SK-N-SH (cell line): ENCODE results near the gene DNAJB1. TPM values are rescaled to one million over a fixed set of nuclear protein-coding genes. Genes with fewer than 3 reads are reported as not detected.
A peak's percentile ranks its signal among the peaks of the same experiment; 100 is the strongest.

Experiments
- CTCF ChIA-PET: fragments of 300-600, 350-600 bp; formaldehyde crosslinking; extraction: SDS; loops from one replicate; lab custom pipeline; 2021; lab: Yijun Ruan, JAX
- POLR2A ChIA-PET: fragments of 350-600 bp; sonication (Branson Sonifier 250); formaldehyde crosslinking; extraction: SDS; loops from one replicate; lab custom pipeline; 2020; ENCODE audit warnings: antibody characterized with exemption, inconsistent platforms; lab: Yijun Ruan, JAX
- DNase-seq: peaks from one replicate; pipeline ENCODE4 v3.0.0; 2012
- H2AFZ ChIP-seq: fragments of 200-600 bp; sonication (generic); 2 replicates; pipeline ENCODE4 v1.8.1; 2016; ENCODE audit warnings: antibody characterized with exemption, mild to moderate bottlenecking, low read depth
- H3F3A ChIP-seq: fragments of 200-600 bp; sonication (generic); replicated peaks from 2 replicates; pipeline ENCODE3; 2016; ENCODE audit warnings: antibody characterized with exemption, mild to moderate bottlenecking; ENCODE audit not compliant: insufficient read depth
- H3K27ac ChIP-seq, 2 experiments: fragments of 200-500 bp in 1 of 2; fragments of 200-600 bp in 1 of 2; sonication (Bioruptor generic) in 1 of 2; sonication (generic), shearing (Covaris generic) in 1 of 2; 2 replicates each; pipeline versions ENCODE4 v1.5.1 to v1.6.1; 2014 to 2016; ENCODE audit warnings: low read depth in 2 of 2, inconsistent platforms in 1 of 2, low read length in 1 of 2, mild to moderate bottlenecking in 1 of 2, mixed read lengths in 1 of 2
- H3K27me3 ChIP-seq: fragments of 200-600 bp; sonication (generic), shearing (Covaris generic); 2 replicates; pipeline ENCODE4 v1.6.1; 2016; ENCODE audit warnings: mixed run types; ENCODE audit not compliant: insufficient read depth
- H3K36me3 ChIP-seq, 2 experiments: fragments of 200-500 bp in 1 of 2; fragments of 200-600 bp in 1 of 2; sonication (Bioruptor generic) in 1 of 2; sonication (generic) in 1 of 2; replicated peaks in 1 of 2; 2 replicates each; pipeline versions ENCODE3 to v1.5.1; 2014 to 2016; ENCODE audit warnings: low read length in 1 of 2, mild to moderate bottlenecking in 1 of 2; ENCODE audit not compliant: insufficient read depth in 2 of 2, control insufficient read depth in 1 of 2
- H3K4me1 ChIP-seq, 2 experiments: fragments of 200-500 bp in 1 of 2; fragments of 200-600 bp in 1 of 2; sonication (Bioruptor generic) in 1 of 2; sonication (generic), shearing (Covaris generic) in 1 of 2; 2 replicates each; pipeline versions ENCODE4 v1.5.1 to v1.6.1; 2014 to 2016; ENCODE audit warnings: low read depth in 1 of 2, low read length in 1 of 2, mixed run types in 1 of 2; ENCODE audit not compliant: insufficient read depth in 2 of 2, control insufficient read depth in 1 of 2
- H3K4me2 ChIP-seq: fragments of 200-600 bp; sonication (generic), shearing (Covaris generic); 2 replicates; pipeline ENCODE4 v1.6.1; 2017; ENCODE audit warnings: mixed run types
- H3K4me3 ChIP-seq, 2 experiments: fragments of 200-500 bp in 1 of 2; fragments of 200-600 bp in 1 of 2; sonication (Bioruptor generic) in 1 of 2; sonication (generic), shearing (Covaris generic) in 1 of 2; 2 replicates each; pipeline versions ENCODE4 v1.5.1 to v1.8.1; 2014 to 2016; ENCODE audit warnings: low read depth in 2 of 2, inconsistent platforms in 1 of 2, low read length in 1 of 2, mild to moderate bottlenecking in 1 of 2, mixed read lengths in 1 of 2, moderate library complexity in 1 of 2
- H3K79me2 ChIP-seq: fragments of 200-600 bp; sonication (generic); 2 replicates; pipeline ENCODE4 v1.8.1; 2017; ENCODE audit warnings: mild to moderate bottlenecking; ENCODE audit not compliant: insufficient read depth
- H3K9ac ChIP-seq: fragments of 200-600 bp; sonication (generic); 2 replicates; pipeline ENCODE4 v1.6.1; 2017; ENCODE audit warnings: mixed run types
- H3K9me2 ChIP-seq: fragments of 200-600 bp; sonication (generic); 2 replicates; pipeline ENCODE4 v1.6.1; 2017; ENCODE audit warnings: mixed run types
- H3K9me3 ChIP-seq: fragments of 200-600 bp; sonication (generic); 2 replicates; pipeline ENCODE4 v1.6.1; 2017; ENCODE audit warnings: mixed run types, mild to moderate bottlenecking, moderate library complexity
- H4K20me1 ChIP-seq: fragments of 200-600 bp; sonication (generic); 2 replicates; pipeline ENCODE4 v1.6.1; 2017; ENCODE audit warnings: mild to moderate bottlenecking, mixed run types; ENCODE audit not compliant: insufficient read depth
- CHD2 ChIP-seq: fragments of 150-350 bp; IDR thresholded peaks from 2 replicates; pipeline ENCODE4 v1.6.1; 2018; ENCODE audit warnings: low read length; ENCODE audit not compliant: partially characterized antibody
- ELF1 ChIP-seq: IDR thresholded peaks from 2 replicates; pipeline ENCODE4 v1.4.0; 2012
- EP300 ChIP-seq, 2 experiments: IDR thresholded peaks; 2 replicates each; pipeline versions ENCODE4 v1.4.0 to v1.6.1; 2012; ENCODE audit warnings: borderline replicate concordance in 1 of 2, low read depth in 1 of 2, low read length in 1 of 2
- FOSL2 ChIP-seq: IDR thresholded peaks from 2 replicates; pipeline ENCODE4 v1.4.0; 2012; ENCODE audit warnings: low read depth, mild to moderate bottlenecking, moderate library complexity, borderline replicate concordance
- FOXJ3 ChIP-seq: sonication (generic); formaldehyde crosslinking; IDR thresholded peaks from 2 replicates; pipeline ENCODE4 v1.5.1; 2020; ENCODE audit warnings: mild to moderate bottlenecking, missing genetic modification reagents
- FOXM1 ChIP-seq: IDR thresholded peaks from 2 replicates; pipeline ENCODE4 v1.4.0; 2012; ENCODE audit warnings: low read depth, mild to moderate bottlenecking
- GABPA ChIP-seq: IDR thresholded peaks from 2 replicates; pipeline ENCODE4 v1.4.0; 2012; ENCODE audit warnings: low read depth, mild to moderate bottlenecking
- MAX ChIP-seq: IDR thresholded peaks from 2 replicates; pipeline ENCODE4 v1.4.0; 2012; ENCODE audit warnings: low read depth
- MXI1 ChIP-seq: IDR thresholded peaks from 2 replicates; pipeline ENCODE4 v1.6.1; 2012; ENCODE audit warnings: mild to moderate bottlenecking, low read depth, low read length, improper control_type of control experiment
- NFIC ChIP-seq: IDR thresholded peaks from 2 replicates; pipeline ENCODE4 v1.4.0; 2012; ENCODE audit warnings: borderline replicate concordance
- NRF1 ChIP-seq: IDR thresholded peaks from 2 replicates; pipeline ENCODE4 v1.6.1; 2012; ENCODE audit warnings: low read depth, mild to moderate bottlenecking, low read length
- PBX3 ChIP-seq: IDR thresholded peaks from 2 replicates; pipeline ENCODE4; 2012
- POLR2AphosphoS5 ChIP-seq: IDR thresholded peaks from 2 replicates; pipeline ENCODE4 v1.6.1; 2012; ENCODE audit warnings: low read depth, low read length
- RAD21 ChIP-seq: IDR thresholded peaks from 2 replicates; pipeline ENCODE4 v1.6.1; 2012; ENCODE audit warnings: mild to moderate bottlenecking, low read length
- RCOR1 ChIP-seq: fragments of 150-350 bp; IDR thresholded peaks from 2 replicates; pipeline ENCODE4 v1.6.1; 2017; ENCODE audit warnings: antibody characterized with exemption, low read length
- REST ChIP-seq: IDR thresholded peaks from 2 replicates; pipeline ENCODE4 v1.6.1; 2012; ENCODE audit warnings: mild to moderate bottlenecking, low read depth, low read length, moderate library complexity
- RFX5 ChIP-seq: IDR thresholded peaks from 2 replicates; pipeline ENCODE4 v1.6.1; 2012; ENCODE audit warnings: mild to moderate bottlenecking, improper control_type of control experiment, low read length
- RXRA ChIP-seq: IDR thresholded peaks from 2 replicates; pipeline ENCODE4 v1.4.0; 2012; ENCODE audit warnings: low read depth, mild to moderate bottlenecking, borderline replicate concordance
- TCF12 ChIP-seq: IDR thresholded peaks from 2 replicates; pipeline ENCODE4 v1.4.0; 2012
- TEAD4 ChIP-seq: IDR thresholded peaks from 2 replicates; pipeline ENCODE4 v1.4.0; 2012; ENCODE audit warnings: mild to moderate bottlenecking, borderline replicate concordance; ENCODE audit not compliant: insufficient read depth
- USF1 ChIP-seq: IDR thresholded peaks from 2 replicates; pipeline ENCODE4 v1.4.0; 2012; ENCODE audit warnings: low read depth, borderline replicate concordance
- USF2 ChIP-seq: fragments of 150-350 bp; IDR thresholded peaks from 2 replicates; pipeline ENCODE4 v1.6.1; 2017; ENCODE audit warnings: antibody characterized with exemption, low read length, low read depth, borderline replicate concordance
- YY1 ChIP-seq: IDR thresholded peaks from 2 replicates; pipeline ENCODE4 v1.4.0; 2012; ENCODE audit warnings: low read depth, mild to moderate bottlenecking
- ZBTB33 ChIP-seq: IDR thresholded peaks from 2 replicates; pipeline ENCODE4 v1.4.0; 2012; ENCODE audit warnings: low read depth, borderline replicate concordance
- WGBS: methylation state at CpG from one replicate; pipeline ENCODE4 v1.1.6; 2017; ENCODE audit warnings: low lambda C conversion rate; 5-methylcytosine and 5-hydroxymethylcytosine counted together
- polyA plus RNA-seq, 3 experiments: library from polyadenylated mRNA; depleted of rRNA; stranded (reverse); fragments of >200 nt; gene quantifications; 2 replicates each; pipeline ENCODE4 v1.2.3, GENCODE V29; 2012

Gene DNAJB1
- polyA plus RNA-seq, 1 of the 3 experiments (the other 2 are of a cell fraction) = 103 TPM

GRCh38 chr19:14496029-14496833 lies 22.0 kb downstream of the DNAJB1 start, which contains the start of gene GIPC1:
TSS of gene GIPC1 (minus strand) at chr19:14496127. CDS start at chr19:14482976, 13,151 bp downstream.
- peak; percentile 100 for DNase-seq
- H3K27ac ChIP-seq = peak within 1 kb of the TSS in 1 of 2 experiments; percentile 67; a peak in 2 of 4 replicates
- TF ChIP-seq FOXM1 (no peak), NFIC (no peak), MXI1 (peak; percentile 93; the same call in 1 of the 2 replicates), TCF12 (peak; percentile 26; the same call in 1 of the 2 replicates), PBX3 (peak; percentile 62; the same call in 1 of the 2 replicates), YY1 (no peak), REST (no peak), CHD2 (peak; percentile 66), RXRA (no peak), MAX (peak; percentile 97), POLR2AphosphoS5 (no peak), RAD21 (no peak), RFX5 (peak; percentile 80; the same call in 1 of the 2 replicates), ZBTB33 (no peak), FOXJ3 (CRISPR knock-in tag) (no peak), RCOR1 (no peak), USF2 (no peak; the same call in 1 of the 2 replicates), NRF1 (no peak), GABPA (peak; percentile 34; the same call in 1 of the 2 replicates), USF1 (peak; percentile 93), EP300 (IDR thresholded peaks at IDR 0.05; ENCODE audit: borderline replicate concordance in 1 of 2, low read depth in 1 of 2, low read length in 1 of 2) (peak in 1 of 2 experiments; percentile 44; a peak in 3 of 4 replicates), FOSL2 (no peak), ELF1 (no peak), TEAD4 (0 out of 2 replicates have a peak, but pooled peaks have one; percentile 43)

More at GRCh38 chr19:14496029-14496833, 22.0 kb downstream of the DNAJB1 start, which contains the start of gene GIPC1:
- WGBS = 8% methylated on average over 27 of the region's 71 CpGs
- peak within 1 kb of the TSS; percentile 74 for H3K9ac ChIP-seq
- H2AFZ ChIP-seq = peak within 1 kb of the TSS; percentile 86; the same call in 1 of the 2 replicates
- H3K36me3 ChIP-seq = no peaks in the 10 kb centered on the region
- H3K4me1 ChIP-seq = peaks cover 4 to 25% of the 10 kb centered on the region in 2 experiments; a peak in 2 of 4 replicates
- H4K20me1 ChIP-seq = peaks cover 20% of the 10 kb centered on the region
- H3K79me2 ChIP-seq = peaks cover 46% of the 10 kb centered on the region
- no peaks in the 10 kb centered on the region for H3K9me3 ChIP-seq
- CTCF ChIA-PET = interaction anchor here (0.9 to 3.9 kb wide), 6 partner anchors 9 to 148 kb away, joined by 3 to 45 read pairs (median 4); no protein-coding TSS in a partner anchor
- peak within 1 kb of the TSS; percentile 65 to 93 for H3K4me3 ChIP-seq
- no peaks in the 10 kb centered on the region for H3K9me2 ChIP-seq
- POLR2A ChIA-PET = interaction anchor here (1.2 to 2.4 kb wide), 2 partner anchors 22 to 24 kb away, joined by 5 to 15 read pairs; partner anchors contain the start of gene DNAJB1
- peak within 1 kb of the TSS; percentile 94 for H3K4me2 ChIP-seq
- H3K27me3 ChIP-seq = no peaks in the 10 kb centered on the region
- no peaks in the 10 kb centered on the region for H3F3A ChIP-seq
